DOHH2 (cell line): Measurements from ENCODE around the gene CHRDL2.

Experiments
- H3F3A ChIP-seq: fragments of 200-600 bp; sonication (generic), shearing (Covaris generic); 2 replicates; pipeline ENCODE4 v1.6.0; 2016; ENCODE audit warnings: antibody characterized with exemption, mild to moderate bottlenecking; ENCODE audit not compliant: control insufficient read depth, insufficient read depth
- H3K27ac ChIP-seq: fragments of 200-600 bp; sonication (generic); 2 replicates; pipeline ENCODE4 v1.5.1; 2014; ENCODE audit warnings: low read depth, mild to moderate bottlenecking, low read length, moderate library complexity
- H3K27me3 ChIP-seq: fragments of 200-600 bp; sonication (generic); 2 replicates; pipeline ENCODE4 v1.6.1; 2014; ENCODE audit warnings: mild to moderate bottlenecking, low read length, mixed read lengths; ENCODE audit not compliant: control insufficient read depth
- H3K36me3 ChIP-seq: fragments of 200-600 bp; sonication (generic); 2 replicates; pipeline ENCODE4 v1.6.1; 2014; ENCODE audit warnings: mild to moderate bottlenecking, low read length, moderate library complexity, mixed read lengths; ENCODE audit not compliant: control insufficient read depth
- H3K4me1 ChIP-seq: fragments of 200-600 bp; sonication (generic); 2 replicates; pipeline ENCODE4 v1.6.1; 2014; ENCODE audit warnings: mild to moderate bottlenecking, low read length, mixed read lengths; ENCODE audit not compliant: control insufficient read depth
- H3K4me2 ChIP-seq: fragments of 200-600 bp; sonication (generic); 2 replicates; pipeline ENCODE4 v1.6.0; 2014; ENCODE audit warnings: mild to moderate bottlenecking, low read length, moderate library complexity
- H3K4me3 ChIP-seq: fragments of 200-600 bp; sonication (generic); 2 replicates; pipeline ENCODE4 v1.5.1; 2014; ENCODE audit warnings: mild to moderate bottlenecking, low read length, mixed read lengths
- H3K79me2 ChIP-seq: fragments of 200-600 bp; sonication (generic); 2 replicates; pipeline ENCODE4 v1.6.1; 2014; ENCODE audit warnings: mild to moderate bottlenecking, low read length, mixed read lengths; ENCODE audit not compliant: control insufficient read depth
- H3K9me2 ChIP-seq: fragments of 200-600 bp; sonication (generic); replicated peaks from 2 replicates; pipeline ENCODE4 v1.6.1; 2014; ENCODE audit warnings: mild to moderate bottlenecking, low read length, mixed read lengths; ENCODE audit not compliant: control insufficient read depth
- H3K9me3 ChIP-seq: fragments of 200-600 bp; sonication (generic); 2 replicates; pipeline ENCODE4 v1.6.1; 2014; ENCODE audit warnings: antibody characterized with exemption, low read length, mixed read lengths; ENCODE audit not compliant: control insufficient read depth, insufficient read depth
- H4K20me1 ChIP-seq: fragments of 200-600 bp; sonication (generic); 2 replicates; pipeline ENCODE4 v1.6.0; 2014; ENCODE audit warnings: low read depth, mild to moderate bottlenecking, antibody characterized with exemption, low read length, moderate library complexity; ENCODE audit not compliant: control insufficient read depth, insufficient read depth
- CTCF ChIP-seq: fragments of 200-600 bp; sonication (generic); IDR thresholded peaks from one replicate; pipeline ENCODE4 v1.5.1; 2014; ENCODE audit warnings: antibody characterized with exemption, mild to moderate bottlenecking, low read depth, low read length; ENCODE audit not compliant: poor library complexity, severe bottlenecking
- EZH2phosphoT487 ChIP-seq: fragments of 200-600 bp; sonication (generic); IDR thresholded peaks from 2 replicates; pipeline ENCODE4 v1.6.1; 2017; ENCODE audit warnings: borderline replicate concordance, mild to moderate bottlenecking, antibody characterized with exemption, low read length, moderate library complexity, mixed read lengths

The CHRDL2 gene

GRCh38 chr11:74689666-74690065, 41.6 kb downstream of the CHRDL2 start:
- H3K4me3 ChIP-seq, result no peak overlapping the region
- peaks cover 23% of the 10 kb centered on the region for H3K27me3 ChIP-seq
- no peaks in the 10 kb centered on the region for H3F3A ChIP-seq
- H4K20me1 ChIP-seq, result no peaks in the 10 kb centered on the region
- no peaks in the 10 kb centered on the region for H3K9me3 ChIP-seq
- H3K27ac ChIP-seq, result no peak overlapping the region
- no peaks in the 10 kb centered on the region for H3K4me1 ChIP-seq
- no peak overlapping the region for H3K4me2 ChIP-seq
- H3K36me3 ChIP-seq, result no peaks in the 10 kb centered on the region
- TF ChIP-seq EZH2phosphoT487 (no peak), CTCF (no peak)
- H3K9me2 ChIP-seq, result no peaks in the 10 kb centered on the region
- no peaks in the 10 kb centered on the region for H3K79me2 ChIP-seq

GRCh38 chr11:74687237-74688023, 43.8 kb downstream of the CHRDL2 start:
- Histone ChIP-seq H3K27ac (no peak overlapping the region), H3K4me1 (no peaks in the 10 kb centered on the region), H3K9me3 (no peaks in the 10 kb centered on the region), H4K20me1 (no peaks in the 10 kb centered on the region), H3F3A (no peaks in the 10 kb centered on the region), H3K27me3 (peaks cover 4% of the 10 kb centered on the region; the same call in 1 of the 2 replicates), H3K36me3 (no peaks in the 10 kb centered on the region), H3K4me3 (no peak overlapping the region), H3K4me2 (no peak overlapping the region), H3K9me2 (no peaks in the 10 kb centered on the region), H3K79me2 (no peaks in the 10 kb centered on the region)
- TF ChIP-seq CTCF (no peak), EZH2phosphoT487 (no peak)

GRCh38 chr11:74686792-74687191, 44.4 kb downstream of the CHRDL2 start:
- no peaks in the 10 kb centered on the region for H3K36me3 ChIP-seq
- TF ChIP-seq EZH2phosphoT487, result no peak
- TF ChIP-seq CTCF, result no peak

More at GRCh38 chr11:74686792-74687191, 44.4 kb downstream of the CHRDL2 start:
- H4K20me1 ChIP-seq, result no peaks in the 10 kb centered on the region
- H3K27me3 ChIP-seq, result peaks cover under 1% of the 10 kb centered on the region; the same call in 1 of the 2 replicates
- no peak overlapping the region for H3K4me2 ChIP-seq
- H3K9me3 ChIP-seq, result no peaks in the 10 kb centered on the region
- no peaks in the 10 kb centered on the region for H3K79me2 ChIP-seq
- H3F3A ChIP-seq, result no peaks in the 10 kb centered on the region
- no peak overlapping the region for H3K4me3 ChIP-seq
- H3K27ac ChIP-seq, result no peak overlapping the region
- H3K4me1 ChIP-seq, result no peaks in the 10 kb centered on the region
- no peaks in the 10 kb centered on the region for H3K9me2 ChIP-seq
